GM12874 (cell line): ENCODE measurements around the gene CYP24A1.

Source experiments
- TF ChIP-seq, protein P1 (sequence below): IDR thresholded peaks from 2 replicates; pipeline ENCODE4 v1.5.1; 2011; ENCODE audit warnings: low read depth, mild to moderate bottlenecking, control low read depth, low read length, moderate library complexity; ENCODE audit not compliant: insufficient read depth

CYP24A1 gene

DNA sequence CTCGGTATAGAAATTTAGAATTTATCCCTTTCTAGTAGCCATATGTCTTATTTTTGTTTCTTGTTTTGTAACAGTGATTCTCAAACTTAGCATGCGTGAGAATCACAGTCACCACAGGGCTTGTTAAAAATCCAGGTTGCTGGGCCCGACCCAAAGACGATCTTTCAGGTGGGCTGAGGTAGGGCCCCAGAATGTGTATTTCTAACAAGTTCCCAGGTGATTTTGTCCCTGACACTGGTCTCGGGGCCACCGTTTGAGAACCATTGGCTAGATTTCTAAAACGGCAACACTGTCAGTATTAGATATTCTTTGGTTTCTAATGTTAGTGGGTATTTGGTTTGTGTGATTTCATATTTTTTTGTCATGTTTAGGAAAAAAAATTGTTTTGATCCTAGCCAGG, 44.0 kb upstream of the CYP24A1 start:
- TF ChIP-seq, protein P1, sequence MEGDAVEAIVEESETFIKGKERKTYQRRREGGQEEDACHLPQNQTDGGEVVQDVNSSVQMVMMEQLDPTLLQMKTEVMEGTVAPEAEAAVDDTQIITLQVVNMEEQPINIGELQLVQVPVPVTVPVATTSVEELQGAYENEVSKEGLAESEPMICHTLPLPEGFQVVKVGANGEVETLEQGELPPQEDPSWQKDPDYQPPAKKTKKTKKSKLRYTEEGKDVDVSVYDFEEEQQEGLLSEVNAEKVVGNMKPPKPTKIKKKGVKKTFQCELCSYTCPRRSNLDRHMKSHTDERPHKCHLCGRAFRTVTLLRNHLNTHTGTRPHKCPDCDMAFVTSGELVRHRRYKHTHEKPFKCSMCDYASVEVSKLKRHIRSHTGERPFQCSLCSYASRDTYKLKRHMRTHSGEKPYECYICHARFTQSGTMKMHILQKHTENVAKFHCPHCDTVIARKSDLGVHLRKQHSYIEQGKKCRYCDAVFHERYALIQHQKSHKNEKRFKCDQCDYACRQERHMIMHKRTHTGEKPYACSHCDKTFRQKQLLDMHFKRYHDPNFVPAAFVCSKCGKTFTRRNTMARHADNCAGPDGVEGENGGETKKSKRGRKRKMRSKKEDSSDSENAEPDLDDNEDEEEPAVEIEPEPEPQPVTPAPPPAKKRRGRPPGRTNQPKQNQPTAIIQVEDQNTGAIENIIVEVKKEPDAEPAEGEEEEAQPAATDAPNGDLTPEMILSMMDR = no peak

DNA sequence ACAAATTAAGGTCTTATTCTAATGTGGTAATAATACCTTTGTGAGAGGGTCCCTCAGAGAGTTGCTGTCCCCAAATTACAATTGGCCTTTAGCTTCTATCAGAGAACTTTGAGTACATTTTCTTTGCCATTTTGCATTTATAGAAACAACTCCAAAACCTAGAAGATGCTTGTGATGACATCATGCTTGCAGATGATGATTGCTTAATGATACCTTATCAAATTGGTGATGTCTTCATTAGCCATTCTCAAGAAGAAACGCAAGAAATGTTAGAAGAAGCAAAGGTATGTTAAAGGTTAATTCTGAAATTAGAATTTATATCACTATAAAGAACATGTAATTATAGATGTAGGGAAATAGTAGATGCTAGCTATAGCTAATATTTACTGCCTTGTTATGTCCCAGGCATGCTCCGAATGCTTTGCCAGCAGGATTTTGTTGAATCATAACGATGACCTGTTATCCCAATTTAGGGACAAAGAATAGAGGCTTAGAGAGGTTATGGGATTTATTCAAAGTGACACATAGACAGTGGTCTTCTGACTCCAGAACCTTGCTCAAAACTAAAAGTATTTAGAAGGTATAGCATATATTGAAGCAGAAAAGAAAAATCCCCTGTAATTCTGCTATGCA, 41.5 kb upstream of the CYP24A1 start:
- TF ChIP-seq, protein P1 = no peak

DNA sequence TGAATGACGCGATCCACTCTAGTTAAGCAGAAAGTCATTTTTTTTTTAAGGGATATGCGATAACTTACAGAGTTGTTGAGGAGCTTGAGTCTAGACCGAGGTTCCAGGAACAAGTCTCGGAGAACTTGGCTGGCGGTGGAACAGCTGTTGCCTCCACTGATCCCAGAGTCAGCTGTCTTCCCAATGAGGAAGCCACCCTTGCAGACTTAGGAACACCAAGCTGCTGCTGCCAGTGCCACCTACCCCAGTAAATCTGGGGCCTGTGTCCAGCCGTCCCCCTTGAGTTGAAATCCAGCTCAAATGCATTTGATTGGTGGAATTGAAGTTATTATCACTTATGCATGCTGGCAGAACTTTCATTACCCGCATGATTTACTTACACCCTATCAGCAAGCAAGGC, 40.8 kb upstream of the CYP24A1 start:
- TF ChIP-seq, protein P1 = no peak

DNA sequence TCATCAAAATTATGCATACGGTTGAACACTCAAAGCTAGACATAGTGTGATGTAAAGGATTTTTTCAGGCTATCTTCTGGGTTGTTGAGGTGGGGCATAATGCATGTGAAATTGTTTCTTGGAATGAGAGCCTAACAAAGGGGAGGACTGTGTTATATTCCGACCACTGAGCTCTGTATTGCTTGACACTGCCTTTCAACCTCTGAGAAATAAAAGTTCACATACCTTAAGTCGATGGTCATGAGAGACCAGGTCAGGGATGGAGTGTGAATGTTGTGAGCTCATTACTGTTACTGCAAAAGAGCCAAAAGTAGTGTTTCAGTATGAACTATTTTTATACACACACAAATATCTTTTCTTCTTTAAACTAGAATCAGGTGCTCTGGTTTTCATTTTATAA, 39.1 kb upstream of the CYP24A1 start:
- TF ChIP-seq, protein P1 = no peak

DNA sequence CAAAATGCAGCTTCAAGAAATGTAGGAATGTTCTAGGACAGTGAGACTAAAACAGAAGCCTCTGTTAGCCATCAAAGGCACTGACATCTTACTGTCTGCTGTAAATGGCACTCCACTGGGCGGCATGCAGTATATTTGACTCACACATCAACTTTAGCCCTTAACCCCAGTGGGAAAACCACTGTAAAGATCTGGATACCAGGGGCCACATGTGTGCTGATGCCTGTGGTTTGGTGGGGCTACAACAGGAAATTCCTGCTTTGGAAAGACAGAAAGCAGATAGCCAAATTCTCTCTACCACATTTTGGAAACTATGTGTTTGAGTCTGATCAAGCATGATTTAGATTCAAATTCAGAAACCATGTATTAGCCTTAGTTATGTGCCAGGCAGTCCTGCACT, 38.4 kb upstream of the CYP24A1 start:
- TF ChIP-seq, protein P1 = no peak

DNA sequence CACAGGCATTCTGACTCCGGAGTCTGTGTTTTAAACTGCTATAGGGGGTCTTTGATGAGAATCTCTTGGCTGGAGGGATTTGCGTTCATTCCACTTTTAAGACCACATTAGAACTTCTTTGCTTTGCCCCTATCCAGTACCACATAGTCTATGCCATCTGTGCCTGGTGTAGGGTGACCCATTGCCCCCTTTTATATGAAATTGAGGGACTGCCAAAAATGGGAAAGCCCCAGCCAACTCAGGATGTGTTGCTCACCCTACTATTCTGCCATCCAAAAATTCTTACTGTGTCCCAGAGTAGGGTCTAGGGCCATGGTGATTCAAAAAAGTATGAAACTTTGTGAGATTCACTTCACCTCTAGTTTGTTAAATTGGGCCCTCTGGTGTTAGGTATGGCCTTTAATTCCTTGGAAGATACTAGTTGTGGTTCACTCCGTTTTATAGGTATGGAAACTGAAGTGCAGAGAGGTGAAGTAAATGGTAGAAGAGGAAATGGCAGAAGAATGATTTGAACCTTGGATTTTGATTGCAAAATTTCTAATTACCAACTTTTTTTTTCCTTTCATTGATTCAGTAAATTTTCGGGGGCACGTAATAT, 35.5 kb upstream of the CYP24A1 start:
- TF ChIP-seq, protein P1 = no peak

DNA sequence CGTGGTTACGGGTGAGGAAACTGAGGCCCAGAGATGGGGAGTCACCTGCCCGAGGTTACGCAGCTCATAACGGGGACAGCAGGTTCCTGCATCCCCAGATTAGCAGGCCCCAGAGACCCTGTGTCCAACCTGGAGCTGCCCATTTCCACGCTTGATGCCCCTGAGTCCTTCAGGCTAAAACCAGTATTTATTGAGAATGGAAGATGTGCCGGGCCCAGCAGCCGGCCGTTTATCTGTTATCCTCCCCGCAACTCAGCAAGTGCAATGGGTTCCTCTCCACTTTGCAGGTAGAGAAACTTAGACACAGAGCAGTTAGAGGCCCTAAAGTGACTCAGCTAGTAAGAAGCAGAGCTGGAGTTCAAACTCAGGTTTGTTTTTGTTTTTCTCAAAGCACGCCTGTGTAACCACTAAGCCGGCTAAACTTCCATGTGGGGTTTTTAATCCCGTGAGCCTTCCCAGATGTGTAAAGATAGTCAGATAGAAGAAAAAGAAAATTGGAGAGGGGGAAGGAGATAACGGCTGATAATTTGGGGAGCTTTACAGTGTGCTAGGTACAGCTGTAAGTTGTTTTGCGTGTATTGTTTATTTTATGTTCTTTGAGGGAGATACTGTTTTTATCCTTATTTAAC, 34.9 kb upstream of the CYP24A1 start:
- TF ChIP-seq, protein P1 = no peak
